Occipital lobe (tissue), 2 donors: ENCODE results near the gene P4HTM. TPM values are rescaled to one million over a fixed set of nuclear protein-coding genes. Genes with fewer than 3 reads are reported as not detected.

ENCODE experiments used
- DNase-seq: peaks from one replicate; lab custom pipeline; 2025; lab: John Stamatoyannopoulos, UW
- total RNA-seq: library from RNA; depleted of rRNA; stranded (reverse); fragments of >200 nt; gene quantifications from one replicate; pipeline ENCODE4 v1.2.3, GENCODE V29; 2014

The P4HTM gene
- total RNA-seq, 1 donor from 2014 or later, result 53.0 TPM

- DNase-seq, result no peak
Observed at GRCh38 chr3:48984663-48985062, 5.4 kb upstream of the P4HTM start.

GRCh38 chr3:48985831-48986376, 4.1 kb upstream of the P4HTM start:
- DNase-seq, result no peak

GRCh38 chr3:48989126-48989795, 780 bp upstream of the P4HTM start:
- no peak for DNase-seq

- DNase-seq, result no peak
Observed at GRCh38 chr3:48990636-48991469, 812 bp downstream of the P4HTM start.

GRCh38 chr3:48991851-48992545, 2.0 kb downstream of the P4HTM start:
- DNase-seq, result no peak

- DNase-seq, result no peak
Observed at GRCh38 chr3:48993834-48994233, 3.8 kb downstream of the P4HTM start.

GRCh38 chr3:48996640-48997039, 6.6 kb downstream of the P4HTM start:
- DNase-seq, result no peak

- no peak for DNase-seq
Observed at GRCh38 chr3:48997102-48997635, 7.1 kb downstream of the P4HTM start.

GRCh38 chr3:48997714-48998637, 7.9 kb downstream of the P4HTM start:
- peak; percentile 29 for DNase-seq

- no peak for DNase-seq
Observed at GRCh38 chr3:48999085-48999858, 9.2 kb downstream of the P4HTM start.

- DNase-seq, result no peak
Observed at GRCh38 chr3:49001155-49001554, 11.1 kb downstream of the P4HTM start.

- no peak for DNase-seq
Observed at GRCh38 chr3:49004352-49005302, 14.6 kb downstream of the P4HTM start.

- DNase-seq, result no peak
Observed at GRCh38 chr3:49005303-49005680, 15.3 kb downstream of the P4HTM start.

GRCh38 chr3:49005998-49006397, 16.0 kb downstream of the P4HTM start:
- no peak for DNase-seq

GRCh38 chr3:49006408-49007067, 16.5 kb downstream of the P4HTM start:
- DNase-seq, result no peak

GRCh38 chr3:49007068-49007770, 17.2 kb downstream of the P4HTM start, which contains the start of gene WDR6:
WDR6 (plus strand) TSS chr3:49007391; CDS start chr3:49007432, 41 bp downstream.
- DNase-seq, result peak; percentile 90

- DNase-seq, result peak; percentile 67
Observed at GRCh38 chr3:49007771-49008528, 17.9 kb downstream of the P4HTM start.
